Embryonic facial prominence (tissue), 1 donor: ENCODE data around the gene RBMS1.
"Not testable (repeated sequence)": the region's sequence is repeated elsewhere in the genome, so short reads cannot be mapped to it uniquely, and the experiment has no call there.

Experiments used
- DNase-seq: peaks from one replicate; pipeline ENCODE4 v3.0.0-alpha.2; 2016; ENCODE audit errors: extremely low spot score

Gene RBMS1

DNA sequence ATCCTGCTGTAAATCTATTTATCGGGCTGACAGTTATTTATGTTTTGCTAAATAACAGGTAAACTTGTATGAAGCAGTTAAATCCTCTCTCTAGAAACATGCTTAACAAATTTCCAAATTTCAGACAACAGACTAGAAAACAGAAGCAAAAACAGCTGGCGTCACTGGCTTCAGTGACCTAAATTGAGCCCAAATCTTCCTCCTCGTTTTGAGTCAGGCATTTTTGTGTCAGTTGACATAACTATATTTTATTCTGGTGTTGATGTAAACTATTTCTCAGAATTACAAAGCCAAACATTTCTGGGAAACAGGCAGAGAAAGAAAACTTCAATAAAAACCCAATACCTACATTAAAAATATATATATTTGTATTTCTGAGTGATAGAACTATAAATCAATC lies 21.7 kb downstream of the RBMS1 start:
- no peak for DNase-seq

DNA sequence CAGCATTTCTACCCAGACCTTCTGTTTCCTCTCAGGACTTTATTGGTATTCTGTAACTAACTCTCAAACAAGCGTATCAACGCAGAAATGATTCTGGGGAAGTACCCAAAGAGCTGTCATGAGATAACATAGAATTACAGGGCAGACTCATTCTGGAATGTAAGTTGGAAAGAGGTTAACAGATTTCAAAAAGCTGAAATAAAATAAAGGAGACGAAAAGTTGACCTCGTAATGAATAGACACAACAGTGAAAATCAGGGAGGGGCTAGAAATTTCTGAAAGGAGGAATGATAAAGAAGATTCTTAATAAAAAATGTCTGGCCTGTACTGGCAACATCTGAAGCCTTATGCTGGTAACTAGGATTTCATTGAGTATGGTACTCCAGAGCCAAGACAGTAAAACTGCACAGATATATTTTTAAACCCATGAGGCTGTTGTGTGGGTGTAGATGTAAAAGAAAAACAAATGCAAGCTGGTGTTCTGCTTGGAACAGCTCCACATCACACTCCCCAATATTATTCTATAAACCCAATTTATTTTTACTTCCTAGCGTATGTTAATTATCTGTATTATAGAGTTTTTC lies 23.9 kb downstream of the RBMS1 start:
- DNase-seq, result no peak

DNA sequence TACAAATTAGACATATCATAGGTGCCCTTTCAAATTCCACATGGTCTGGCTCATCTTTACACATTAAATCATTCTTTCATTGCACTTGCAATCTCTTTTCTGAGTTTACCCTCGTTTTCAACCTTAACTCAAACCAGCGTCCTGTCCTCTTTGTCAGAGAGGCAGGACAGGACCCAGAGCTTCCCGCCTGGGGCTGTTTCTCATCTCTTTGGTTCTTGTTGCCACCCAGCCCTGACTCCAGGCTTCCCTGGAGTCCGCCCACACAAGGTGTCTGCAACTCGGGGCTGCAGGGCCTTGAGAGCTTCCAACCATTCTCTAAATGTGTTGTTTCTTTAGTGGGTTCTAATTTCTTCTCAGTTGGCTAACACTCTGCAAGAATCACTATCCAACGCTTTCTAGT lies 24.4 kb downstream of the RBMS1 start:
- no peak for DNase-seq

DNA sequence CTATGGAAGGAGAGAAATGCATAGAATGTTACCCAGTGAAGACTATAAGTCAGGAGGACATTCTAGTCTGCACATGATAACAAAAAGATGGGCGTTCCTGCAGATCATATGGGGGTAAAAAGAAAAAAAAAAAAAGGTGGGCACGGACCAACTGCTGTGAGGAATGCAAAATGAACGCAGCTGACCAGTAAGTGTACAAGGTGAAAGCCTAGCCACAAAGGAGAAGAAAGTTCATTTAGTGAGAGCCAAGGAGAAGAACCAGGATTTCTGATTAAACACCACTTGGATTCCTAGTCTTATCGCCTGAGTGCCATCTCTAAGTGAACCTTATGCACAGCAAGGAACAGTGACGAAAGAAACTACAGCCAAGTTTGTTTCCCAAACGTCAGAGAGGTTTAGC lies 26.5 kb downstream of the RBMS1 start:
- DNase-seq, result no peak

DNA sequence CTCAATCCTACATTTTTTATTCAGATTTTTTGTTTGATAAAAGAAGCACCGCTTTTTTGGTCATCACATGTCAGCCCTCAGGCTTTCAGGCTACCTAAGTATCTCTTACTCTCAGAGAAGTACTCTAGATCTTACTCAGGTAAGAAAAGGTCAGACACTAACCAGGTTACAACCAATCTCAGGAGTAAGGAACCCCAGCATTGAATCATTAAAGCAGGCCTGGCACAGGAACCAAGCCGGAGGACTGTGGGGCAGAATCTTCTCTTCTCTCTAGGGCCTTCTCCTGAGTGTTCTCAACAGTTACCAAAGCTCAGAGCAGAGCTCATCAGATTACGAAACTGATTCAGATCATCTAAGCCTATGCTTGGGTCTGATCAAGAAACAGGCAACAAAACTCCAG lies 28.2 kb downstream of the RBMS1 start:
- no peak for DNase-seq

DNA sequence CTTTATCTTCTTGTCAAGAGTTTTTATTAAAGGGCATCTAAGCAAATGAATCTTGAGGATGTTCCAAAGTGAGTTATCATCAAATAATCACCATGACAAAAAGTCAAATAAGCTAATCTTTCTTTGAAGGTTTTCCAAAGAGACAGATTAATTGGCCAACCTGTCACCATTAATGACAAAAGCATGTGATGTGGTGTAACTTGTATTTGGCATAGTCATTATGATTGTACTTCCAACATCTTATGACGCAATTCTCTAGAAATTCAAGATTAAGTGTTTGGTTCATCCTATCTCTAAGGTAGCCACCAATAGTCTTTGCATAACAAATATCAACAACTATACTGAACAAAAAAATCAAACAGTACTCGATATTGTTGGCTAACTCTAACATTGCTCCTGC lies 28.6 kb downstream of the RBMS1 start:
- DNase-seq, result no peak

DNA sequence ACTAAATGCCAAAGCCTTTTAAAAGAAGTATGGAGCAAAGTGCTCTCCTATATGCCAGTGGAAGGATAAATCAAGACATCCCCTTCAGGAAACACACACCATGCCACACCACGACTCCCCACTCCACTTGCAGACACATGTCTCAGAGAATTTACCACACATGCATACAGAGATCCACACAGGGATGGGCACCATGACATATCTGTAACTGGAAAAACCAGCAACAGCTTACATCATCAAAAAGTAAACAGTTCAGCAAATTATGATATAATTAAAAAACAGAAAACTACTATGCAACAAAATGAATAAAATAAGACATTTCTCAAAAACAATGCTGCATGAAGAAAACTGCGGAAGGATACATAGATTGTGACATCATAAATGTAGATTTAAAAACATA lies 29.6 kb downstream of the RBMS1 start:
- DNase-seq, result no peak

DNA sequence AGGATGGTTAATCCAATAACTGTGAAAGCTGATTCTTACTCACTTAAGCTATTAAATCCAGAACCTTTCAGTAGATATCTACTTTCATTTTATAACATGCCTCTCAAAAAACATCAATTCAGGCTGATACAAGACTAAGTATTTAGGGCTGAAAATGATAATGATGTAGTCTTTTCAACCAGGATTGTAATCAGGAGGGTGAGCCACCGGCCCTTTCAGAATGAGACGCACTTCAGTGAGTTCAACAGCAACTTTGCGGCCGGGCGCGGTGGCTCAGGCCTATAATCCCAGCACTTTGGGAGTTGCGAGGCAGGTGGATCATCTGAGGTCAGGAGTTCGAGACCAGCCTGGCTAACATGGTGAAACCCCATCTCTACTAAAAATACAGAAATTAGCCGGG lies 30.4 kb downstream of the RBMS1 start:
- no peak for DNase-seq

DNA sequence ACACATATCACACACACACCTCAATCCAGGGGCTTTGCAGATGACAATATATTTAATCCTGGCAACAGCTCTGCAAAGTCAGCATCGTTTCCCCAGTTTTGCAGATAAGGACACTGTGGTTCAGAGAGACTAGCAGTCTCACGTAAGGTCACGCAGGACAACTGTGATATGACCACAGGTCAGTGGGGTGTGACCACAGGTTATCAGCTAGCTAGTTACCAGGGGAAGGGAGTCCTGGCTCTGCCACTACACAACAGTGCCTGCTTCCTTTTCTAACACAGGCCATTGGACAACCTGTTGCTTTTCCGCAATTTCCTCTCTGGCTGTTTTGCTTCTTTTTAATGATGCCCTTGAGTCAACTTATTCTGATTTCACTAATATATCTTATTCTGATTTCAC lies 33.3 kb downstream of the RBMS1 start:
- no peak for DNase-seq

DNA sequence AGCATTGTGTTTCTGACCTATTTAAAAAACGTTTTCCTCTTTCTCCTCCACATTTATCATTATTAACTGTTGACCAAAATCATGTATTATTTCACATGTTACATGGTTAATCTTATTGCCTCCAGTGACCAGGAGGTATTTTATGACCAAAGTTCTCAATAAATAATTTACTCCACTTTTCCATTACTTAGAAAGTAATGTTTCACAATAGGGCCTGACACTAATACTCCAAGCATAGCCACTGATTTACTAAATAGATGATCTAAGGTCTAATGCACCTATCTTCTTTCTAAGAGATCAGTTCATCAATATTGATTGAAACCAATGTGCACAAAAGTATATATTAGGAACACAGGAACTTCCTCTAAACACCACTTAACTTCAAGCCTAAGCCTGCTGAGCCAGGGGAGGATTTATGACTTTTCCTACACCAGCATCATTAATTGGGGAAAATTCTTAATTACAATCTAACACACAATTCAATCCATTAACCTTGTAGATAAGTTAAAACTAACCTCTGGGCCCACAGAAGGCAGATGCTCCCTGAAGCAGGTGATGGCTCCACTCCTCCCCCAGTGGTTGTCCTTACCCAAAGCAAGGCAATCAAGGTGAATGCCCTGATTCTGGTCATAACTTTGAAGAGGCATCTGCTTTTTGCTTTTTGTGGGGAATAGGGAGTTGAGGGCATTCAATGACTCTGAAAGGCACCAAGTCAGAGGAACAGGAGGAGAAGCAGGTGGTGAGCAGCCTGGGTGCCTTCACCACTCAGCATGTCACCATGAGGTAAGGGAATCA lies 33.9 kb downstream of the RBMS1 start:
- no peak for DNase-seq

DNA sequence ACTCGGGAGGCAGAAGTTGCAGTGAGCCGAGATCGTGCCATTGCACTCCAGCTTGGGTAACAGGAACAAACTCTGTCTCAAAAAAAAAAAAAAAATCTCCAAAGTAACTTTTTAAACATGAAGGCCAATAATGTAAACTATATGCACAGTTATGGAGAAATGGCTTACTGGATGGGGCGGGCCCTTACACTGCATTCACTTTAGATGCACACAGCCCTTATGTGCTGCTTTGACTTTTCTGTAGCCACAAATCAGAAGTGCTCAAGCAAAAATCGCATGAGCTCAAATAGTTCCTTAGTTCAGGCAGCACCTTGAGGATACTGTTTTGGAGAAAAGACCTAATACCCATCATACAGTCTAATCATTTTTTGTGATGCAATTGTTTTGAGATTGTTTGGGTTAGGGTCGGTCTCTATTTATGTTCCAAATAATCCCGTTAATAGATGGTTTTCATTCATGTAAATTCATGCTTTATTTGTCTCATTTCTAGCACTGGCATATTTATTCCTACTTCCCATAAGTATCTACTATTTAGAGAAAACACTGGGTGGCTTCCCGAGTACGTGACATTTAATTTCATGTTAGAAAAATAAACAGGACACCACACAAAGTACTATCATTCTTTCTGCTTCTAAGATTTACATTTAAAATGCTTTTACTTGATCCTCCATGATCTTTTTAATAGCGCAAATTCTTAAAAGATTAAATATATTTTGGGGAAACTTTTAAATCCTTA lies 34.7 kb downstream of the RBMS1 start:
- no peak for DNase-seq

DNA sequence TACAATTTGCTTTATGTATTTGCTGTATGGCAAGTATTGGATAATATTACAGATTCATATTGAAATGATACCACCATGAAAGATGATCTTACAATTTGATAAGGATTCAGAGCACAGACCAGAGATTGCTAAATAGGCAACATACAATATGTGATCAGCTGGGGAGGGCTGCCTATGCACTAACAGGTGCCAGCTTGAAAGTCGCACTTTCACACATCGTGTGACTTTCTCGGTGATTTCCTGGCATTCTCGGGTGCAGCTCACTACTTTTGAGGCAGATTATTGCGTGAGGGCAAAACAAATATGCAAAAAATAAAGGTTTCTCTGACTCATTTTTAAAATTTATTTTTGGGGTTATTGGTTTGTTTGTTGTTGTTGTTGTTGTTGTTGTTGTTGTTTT lies 36.0 kb downstream of the RBMS1 start:
- DNase-seq, result no peak

DNA sequence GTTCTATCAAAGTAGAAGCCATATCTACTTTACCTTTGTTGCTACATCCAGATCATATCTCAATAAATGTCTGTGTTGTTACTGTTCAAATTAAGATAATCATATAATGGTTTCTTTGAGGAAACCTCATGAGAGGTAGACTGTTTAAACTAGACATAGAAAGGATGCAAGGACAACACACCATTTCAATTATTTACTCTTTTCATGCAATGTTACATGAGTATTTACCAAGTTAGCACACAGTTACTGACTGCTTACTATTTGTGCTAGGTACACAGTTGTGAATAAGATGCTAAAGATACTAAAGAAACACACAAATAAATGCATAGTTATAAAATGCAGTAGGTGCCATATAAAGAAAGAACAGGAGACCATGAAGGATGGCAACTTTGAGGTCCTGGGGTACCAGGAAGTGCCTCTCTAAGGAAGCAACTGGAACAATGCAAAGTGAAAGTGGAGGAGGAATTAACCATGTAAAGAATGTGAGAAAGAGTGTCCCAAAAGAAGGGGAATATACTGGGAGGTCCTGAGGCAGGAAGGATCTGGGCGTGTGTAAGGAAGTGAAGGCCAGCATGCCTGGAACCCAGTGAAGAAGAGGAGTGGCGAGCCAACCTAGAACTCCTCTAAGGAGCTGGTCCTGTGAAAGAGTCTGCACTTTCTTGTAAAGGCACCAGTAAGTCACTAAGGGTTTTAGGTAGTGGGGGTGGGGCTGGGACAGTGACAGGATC lies 39.4 kb downstream of the RBMS1 start:
- DNase-seq, result no peak

DNA sequence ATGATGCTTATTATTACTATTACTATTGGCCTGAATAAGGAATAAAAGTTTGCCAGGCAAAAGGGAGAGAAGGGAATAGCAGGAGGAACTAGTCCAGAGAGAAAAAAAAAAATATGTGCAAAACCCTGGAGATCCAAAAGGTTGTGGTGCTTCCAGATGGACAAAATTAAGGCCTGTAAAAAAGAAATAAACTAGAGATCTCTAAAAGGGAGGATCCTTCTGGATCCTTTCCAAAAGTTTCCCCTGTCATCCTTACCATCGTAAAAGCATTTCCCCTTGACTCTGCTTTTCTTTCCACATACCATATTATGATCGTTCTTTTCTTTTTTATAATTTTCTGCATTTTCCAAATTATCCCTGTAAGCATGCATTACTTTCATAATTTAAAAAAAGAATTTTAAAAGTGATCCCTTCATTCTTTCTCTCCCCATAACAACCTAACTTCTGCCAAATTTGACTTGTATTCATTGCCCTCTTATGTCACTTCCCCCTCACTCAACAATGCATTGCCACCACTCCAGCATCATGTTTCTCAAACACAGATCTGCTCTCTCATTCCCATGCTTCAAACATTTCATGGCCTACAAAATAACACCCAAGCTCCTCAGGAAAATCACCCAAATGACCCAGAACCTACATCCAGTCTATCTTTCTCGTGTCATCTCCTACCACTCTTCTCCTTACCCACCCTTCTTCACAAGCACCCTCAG lies 40.3 kb downstream of the RBMS1 start:
- no peak for DNase-seq

DNA sequence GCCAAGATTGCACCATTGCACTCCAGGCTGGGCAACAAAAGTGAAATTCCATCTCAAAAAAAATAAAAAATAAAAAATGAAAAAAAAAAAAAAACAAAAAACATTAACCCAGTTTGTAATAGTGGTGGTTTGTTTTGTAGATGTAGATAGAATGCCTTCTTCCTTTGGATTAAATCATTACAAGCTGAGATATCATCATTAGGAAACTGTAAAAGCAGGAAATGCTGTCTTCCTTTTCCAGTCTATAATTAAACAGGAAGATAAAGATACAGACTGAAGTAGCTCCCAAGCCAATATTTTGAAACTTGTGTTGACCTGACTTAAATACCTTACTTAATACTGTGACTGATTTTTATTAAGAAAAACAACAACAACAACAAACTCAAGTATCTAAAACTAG lies 43.1 kb downstream of the RBMS1 start:
- DNase-seq, result no peak

DNA sequence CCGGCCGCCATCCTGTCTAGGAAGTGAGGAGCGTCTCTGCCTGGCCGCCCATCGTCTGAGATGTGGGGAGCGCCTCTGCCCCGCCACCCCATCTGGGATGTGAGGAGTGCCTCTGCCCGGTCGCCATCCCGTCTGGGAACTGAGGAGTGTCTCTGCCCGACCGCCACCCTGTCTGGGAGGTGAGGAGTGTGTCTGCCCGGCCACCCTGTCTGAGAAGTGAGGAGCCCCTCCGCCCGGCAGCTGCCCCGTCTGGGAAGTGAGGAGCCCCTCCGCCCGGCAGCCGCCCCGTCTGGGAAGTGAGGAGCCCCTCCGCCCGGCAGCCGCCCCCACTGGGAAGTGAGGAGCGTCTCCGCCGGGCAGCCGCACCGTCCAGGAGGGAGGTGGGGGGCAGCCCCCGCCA lies 44.8 kb downstream of the RBMS1 start:
- not testable (repeated sequence) for DNase-seq

DNA sequence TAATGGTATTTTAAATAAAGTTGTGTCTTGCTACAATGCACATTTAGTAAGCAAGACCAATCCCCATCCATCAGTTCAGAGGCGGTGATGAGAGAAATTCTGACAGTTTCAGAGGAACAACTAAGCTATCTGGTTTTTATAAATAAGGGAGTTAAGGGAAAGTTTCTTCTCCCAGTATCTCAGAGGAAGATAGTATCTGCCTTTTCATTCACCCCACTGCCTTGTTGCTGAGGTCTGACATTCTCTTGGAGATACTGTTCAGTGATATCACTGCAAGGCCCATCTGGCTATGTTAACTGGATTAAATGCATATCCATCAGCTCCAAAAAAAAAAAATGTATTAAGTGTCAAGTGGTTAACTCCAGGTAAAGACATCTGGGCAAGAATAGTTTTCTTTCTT lies 47.9 kb downstream of the RBMS1 start:
- no peak for DNase-seq

DNA sequence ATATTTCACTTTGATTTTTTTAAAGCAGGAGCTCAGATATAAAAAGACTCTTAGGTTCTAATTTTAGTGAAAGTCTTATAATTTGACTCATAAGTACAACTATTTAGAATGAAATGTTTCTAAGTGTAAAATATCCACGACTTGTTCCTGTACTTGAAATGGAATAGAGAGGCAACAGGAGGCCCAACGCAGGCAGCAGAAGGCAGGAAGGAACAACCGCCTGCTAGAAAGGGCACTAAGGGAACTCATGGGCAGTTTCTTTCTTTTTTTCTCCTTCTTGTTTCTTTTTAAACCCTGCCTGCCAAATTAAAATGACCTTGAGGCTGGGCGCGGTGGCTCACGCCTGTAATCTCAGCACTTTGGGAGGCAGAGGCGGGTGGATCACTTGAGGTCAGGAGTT lies 51.0 kb downstream of the RBMS1 start:
- no peak for DNase-seq

DNA sequence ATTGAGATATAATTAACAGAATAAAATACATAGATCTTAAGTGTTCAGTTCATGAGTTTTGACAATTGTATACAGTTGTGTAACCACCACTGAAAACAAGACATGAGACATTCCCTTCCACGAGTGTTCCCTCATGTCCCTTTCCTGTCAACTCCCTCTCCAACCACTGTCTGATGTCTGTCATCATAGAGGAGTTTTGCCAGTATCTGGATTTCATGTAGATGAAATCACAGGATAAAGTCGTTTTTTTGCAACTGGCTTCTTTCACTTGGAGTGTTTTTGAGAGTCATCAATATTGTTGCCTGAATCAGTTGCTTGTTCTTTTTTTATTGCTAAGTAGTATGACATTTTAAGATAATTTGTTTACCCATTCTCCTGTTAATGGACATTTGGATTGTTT lies 52.7 kb downstream of the RBMS1 start:
- DNase-seq, result no peak

DNA sequence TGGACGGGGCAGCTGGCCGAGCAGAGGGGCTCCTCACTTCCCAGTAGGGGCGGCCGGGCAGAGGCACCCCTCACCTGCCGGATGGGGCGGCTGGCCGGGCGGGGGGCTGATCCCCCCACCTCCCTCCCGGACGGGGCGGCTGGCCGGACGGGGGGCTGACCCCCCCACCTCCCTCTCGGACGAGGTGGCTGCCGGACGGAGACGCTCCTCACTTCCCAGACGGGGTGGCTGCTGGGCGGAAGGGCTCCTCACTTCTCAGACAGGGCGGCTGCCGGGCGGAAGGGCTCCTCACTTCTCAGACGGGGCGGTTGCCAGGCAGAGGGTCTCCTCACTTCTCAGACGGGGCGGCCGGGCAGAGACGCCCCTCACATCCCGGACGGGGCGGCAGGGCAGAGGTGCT lies 54.6 kb downstream of the RBMS1 start:
- not testable (repeated sequence) for DNase-seq

DNA sequence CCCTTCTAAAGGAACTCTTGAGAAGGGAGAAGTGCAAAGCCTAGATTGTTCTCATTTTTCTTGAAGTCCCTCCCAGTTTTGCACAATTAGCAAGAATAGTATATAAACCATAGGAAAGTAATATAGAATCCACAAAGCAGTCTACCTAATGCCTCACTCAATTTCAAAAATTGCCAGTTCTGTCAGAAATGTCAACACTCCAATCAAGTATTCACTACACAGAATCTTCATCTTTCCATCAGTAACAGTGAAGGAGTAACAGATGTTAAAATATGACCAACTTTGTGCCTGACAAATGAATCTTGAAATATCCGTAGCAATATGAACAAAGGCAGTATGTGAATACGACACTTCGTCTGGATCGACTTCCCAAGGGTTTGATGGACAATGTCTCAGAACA lies 56.3 kb downstream of the RBMS1 start:
- no peak for DNase-seq
